ENCODE results near the gene IFNGR2. TPM values are rescaled to one million over a fixed set of nuclear protein-coding genes. Genes with fewer than 3 reads are reported as not detected.

Gene IFNGR2
- total and polyA plus RNA-seq, 2 of the 13 experiments (the other 11 are each of a cell fraction or from before 2014, with no cell fraction given) = 61.3 to 117 TPM

GRCh38 chr21:33391656-33392055 is 11.6 kb upstream of the IFNGR2 start:
- CTCF ChIA-PET (ENCODE audit: low intra/inter-chr PET ratio, low total read pairs) = no interaction called here
- Histone ChIP-seq H3K27ac (ENCODE audit: extremely low read length, insufficient read depth, low read length) (no peak overlapping the region), H3K4me3 (replicated peaks in 1 of 3; ENCODE audit: insufficient read depth in 1 of 3, low read depth in 2 of 3, low read length in 3 of 3) (no peak overlapping the region), H3K9ac (ENCODE audit: insufficient read depth, low read depth, low read length) (no peak overlapping the region), H3K79me2 (ENCODE audit: insufficient read depth, low read length) (no peaks in the 10 kb centered on the region), H2AFZ (ENCODE audit: low read length) (no peak overlapping the region), H3K4me1 (ENCODE audit: insufficient read depth, low read length) (peaks cover 41% of the 10 kb centered on the region), H4K20me1 (ENCODE audit: insufficient read depth, low read length) (no peaks in the 10 kb centered on the region), H3K9me3 (ENCODE audit: low read length) (no peaks in the 10 kb centered on the region), H3K4me2 (ENCODE audit: low read depth, low read length) (no peak overlapping the region), H3K27me3 (ENCODE audit: control insufficient read depth in 1 of 2, insufficient read depth in 2 of 2, low read length in 2 of 2) (no peaks in the 10 kb centered on the region), H3K36me3 (replicated peaks in 1 of 2; ENCODE audit: control insufficient read depth in 1 of 2, insufficient read depth in 2 of 2, low read length in 2 of 2) (no peaks in the 10 kb centered on the region)
- intact Hi-C loops (cut with micrococcal nuclease; ENCODE audit: unreplicated experiment) = no loop called here
- BruUV-seq (replicated peaks) = no TSS peak
- 63% methylated on average over 6 of the region's 6 CpGs for WGBS (ENCODE audit: low lambda C conversion rate)
- POLR2A ChIA-PET = no interaction called here
- no peak for DNase-seq (ENCODE audit: low spot score)
- in situ Hi-C loops (cut with HindIII; ENCODE audit: extremely low pct_ligation_motif_present, low pct_unique_long_range_greater_than_20kb) = no loop called here
- TF ChIP-seq ZNF687 (CRISPR knock-in tag; IDR thresholded peaks at IDR 0.05) = no peak
- TF ChIP-seq ZNF326 (CRISPR knock-in tag; IDR thresholded peaks at IDR 0.05; ENCODE audit: borderline replicate concordance) = no peak
- TF ChIP-seq XBP1 (CRISPR knock-in tag; IDR thresholded peaks at IDR 0.05) = no peak
- no peak for TF ChIP-seq E2F5 (CRISPR knock-in tag; conservative IDR thresholded peaks at IDR 0.05)
- TF ChIP-seq ARID3A (IDR thresholded peaks at IDR 0.05; ENCODE audit: low read depth, low read length) = no peak
- TF ChIP-seq ZNF260 (CRISPR knock-in tag; IDR thresholded peaks at IDR 0.05; ENCODE audit: borderline replicate concordance, low read depth) = no peak
- no peak for TF ChIP-seq FLYWCH1 (CRISPR knock-in tag; IDR thresholded peaks at IDR 0.05)
- TF ChIP-seq CBX1 (IDR thresholded peaks at IDR 0.05; ENCODE audit: low read depth) = no peak
- TF ChIP-seq SYNCRIP (IDR thresholded peaks at IDR 0.05; ENCODE audit: insufficient read depth, low read depth, low read length) = no peak
- TF ChIP-seq ARNTL (CRISPR knock-in tag; IDR thresholded peaks at IDR 0.05) = no peak
- TF ChIP-seq ZNF768 (CRISPR knock-in tag; IDR thresholded peaks at IDR 0.05) = no peak
- no peak for TF ChIP-seq ZNF280D (CRISPR knock-in tag; IDR thresholded peaks at IDR 0.05)
- TF ChIP-seq PRDM4 (CRISPR knock-in tag; IDR thresholded peaks at IDR 0.05; ENCODE audit: borderline replicate concordance) = no peak
- FAIRE-seq = no peak
- no peak for ATAC-seq

Data from HepG2 (cell line).